NCI-H1694 treated with DMSO at 0.1 percent for 48 hours (cell line): ENCODE data around the gene PYGO2.
"Not testable (repeated sequence)": the region's sequence is repeated elsewhere in the genome, so short reads cannot be mapped to it uniquely, and the experiment has no call there.

ENCODE experiments used
- DNase-seq: peaks from one replicate; lab custom pipeline; 2025; lab: John Stamatoyannopoulos, UW

The PYGO2 gene

GRCh38 chr1:154978360-154978759, 16.8 kb upstream of the PYGO2 start:
- DNase-seq: no peak

- DNase-seq: not testable (repeated sequence)
These were observed 16.2 kb upstream of the PYGO2 start for GRCh38 chr1:154977762-154978161.

GRCh38 chr1:154975409-154976059, 14.0 kb upstream of the PYGO2 start:
- no peak for DNase-seq

- DNase-seq: peak; percentile 100
These were observed 13.3 kb upstream of the PYGO2 start for GRCh38 chr1:154974808-154975408.

GRCh38 chr1:154974102-154974807, 12.7 kb upstream of the PYGO2 start, which contains the start of gene CKS1B:
Gene CKS1B (plus strand): TSS chr1:154974681. CDS start chr1:154974746, 65 bp downstream.
- DNase-seq: peak; percentile 100

- DNase-seq: peak; percentile 91
These were observed 11.9 kb upstream of the PYGO2 start for GRCh38 chr1:154973344-154974101.

- DNase-seq: no peak
These were observed 11.1 kb upstream of the PYGO2 start for GRCh38 chr1:154972517-154973343.

GRCh38 chr1:154972213-154972516, 10.6 kb upstream of the PYGO2 start:
- DNase-seq: no peak

GRCh38 chr1:154971341-154971998, 9.9 kb upstream of the PYGO2 start:
- DNase-seq: no peak

- DNase-seq: peak; percentile 82
These were observed 9.2 kb upstream of the PYGO2 start, which contains the start of gene SHC1 for GRCh38 chr1:154970631-154971340. Gene SHC1 (minus strand): TSS chr1:154970747. CDS start chr1:154970526, 221 bp downstream.

GRCh38 chr1:154969860-154970452, 8.4 kb upstream of the PYGO2 start:
- DNase-seq: no peak

GRCh38 chr1:154969246-154969645, 7.7 kb upstream of the PYGO2 start:
- no peak for DNase-seq

GRCh38 chr1:154968731-154969130, 7.1 kb upstream of the PYGO2 start:
- DNase-seq: no peak

GRCh38 chr1:154967331-154967950, 5.9 kb upstream of the PYGO2 start:
- DNase-seq: no peak

GRCh38 chr1:154966111-154966510, 4.5 kb upstream of the PYGO2 start:
- DNase-seq: no peak

- no peak for DNase-seq
These were observed 2.8 kb upstream of the PYGO2 start for GRCh38 chr1:154964359-154964758.

- DNase-seq: no peak
These were observed 2.1 kb upstream of the PYGO2 start for GRCh38 chr1:154963643-154964042.

GRCh38 chr1:154962795-154963330, 1.3 kb upstream of the PYGO2 start:
- DNase-seq: no peak

GRCh38 chr1:154962156-154962749, 671 bp upstream of the PYGO2 start:
- peak; percentile 47 for DNase-seq
